ENCODE results near the gene SEC16A.

Gene SEC16A

DNA sequence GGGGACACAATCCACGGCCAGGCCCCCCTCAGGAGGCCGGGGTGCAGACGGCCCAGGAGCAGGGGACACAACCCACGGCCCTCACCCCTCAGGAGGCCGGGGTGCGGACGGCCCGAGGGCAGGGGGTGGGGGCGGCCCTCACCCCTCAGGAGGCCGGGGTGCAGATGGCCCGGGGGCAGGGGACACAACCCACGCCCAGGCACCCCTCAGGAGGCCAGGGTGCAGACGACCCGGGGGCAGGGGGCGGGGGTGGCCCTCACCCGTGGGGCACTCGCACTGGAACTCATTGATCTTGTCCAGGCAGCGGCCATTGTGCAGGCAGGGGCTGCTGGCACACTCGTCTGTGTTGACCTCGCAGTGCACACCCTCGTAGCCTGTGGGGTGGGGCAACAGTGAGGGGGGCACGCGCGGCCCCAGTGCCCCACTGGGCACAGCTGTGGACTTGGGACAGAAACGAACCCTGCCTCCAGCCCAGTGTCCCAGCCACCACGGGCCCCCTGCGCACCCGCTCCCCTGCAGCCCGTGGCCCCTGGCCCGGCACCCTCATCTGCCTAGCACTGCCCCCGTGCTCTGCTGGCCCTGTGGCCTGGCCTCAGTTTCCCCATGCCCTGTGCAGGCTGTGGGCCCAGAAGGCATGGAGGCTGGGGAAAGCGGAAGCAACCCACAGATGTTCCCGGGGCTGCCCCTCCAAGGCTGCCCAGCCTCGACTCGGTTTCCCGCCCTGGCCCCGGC lies 34.3 kb upstream of the SEC16A start:
- DNase-seq: no peak

DNA sequence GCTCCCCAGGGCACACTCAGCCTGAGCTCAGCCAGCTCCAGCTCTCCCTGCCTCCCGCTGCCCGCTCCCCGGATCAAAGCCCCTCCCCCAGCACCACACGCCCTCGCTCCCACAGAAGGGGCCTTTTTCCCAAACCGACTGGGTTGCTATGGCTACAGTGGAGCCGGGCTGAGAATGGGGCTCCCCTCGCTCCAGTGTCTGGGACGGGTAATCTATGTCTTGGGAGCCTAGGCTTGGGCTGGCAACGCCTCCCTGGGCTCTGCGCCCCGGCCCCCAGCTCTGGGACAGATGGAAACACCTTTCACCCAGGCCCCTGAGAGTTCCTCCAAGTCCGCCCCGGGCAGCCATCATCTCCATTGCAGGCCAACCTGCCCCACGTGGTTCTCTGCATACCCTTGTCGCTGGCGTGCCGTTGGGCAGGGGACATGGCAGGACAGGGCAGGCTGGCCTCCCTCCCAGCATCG lies 33.4 kb upstream of the SEC16A start:
- no peak for DNase-seq

DNA sequence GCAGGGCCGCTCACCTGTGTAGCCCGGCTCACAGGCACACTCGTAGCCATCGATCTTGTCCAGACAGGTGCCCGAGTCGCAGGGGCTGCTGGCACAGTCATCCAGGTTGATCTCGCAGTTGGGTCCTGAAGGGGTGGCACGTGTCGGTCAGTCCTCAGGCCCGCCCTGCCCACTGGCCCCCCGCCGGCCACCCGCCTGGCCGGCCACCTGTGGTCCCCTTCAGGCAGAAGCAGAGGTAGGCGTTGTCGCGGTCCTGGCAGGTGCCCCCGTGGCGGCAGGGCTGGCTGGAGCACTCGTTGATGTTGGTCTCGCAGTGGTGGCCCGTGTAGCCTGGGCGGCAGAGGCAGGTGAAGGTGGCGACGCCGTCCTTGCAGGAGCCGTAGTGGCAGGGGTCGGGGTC lies 32.4 kb upstream of the SEC16A start:
- DNase-seq: no peak

DNA sequence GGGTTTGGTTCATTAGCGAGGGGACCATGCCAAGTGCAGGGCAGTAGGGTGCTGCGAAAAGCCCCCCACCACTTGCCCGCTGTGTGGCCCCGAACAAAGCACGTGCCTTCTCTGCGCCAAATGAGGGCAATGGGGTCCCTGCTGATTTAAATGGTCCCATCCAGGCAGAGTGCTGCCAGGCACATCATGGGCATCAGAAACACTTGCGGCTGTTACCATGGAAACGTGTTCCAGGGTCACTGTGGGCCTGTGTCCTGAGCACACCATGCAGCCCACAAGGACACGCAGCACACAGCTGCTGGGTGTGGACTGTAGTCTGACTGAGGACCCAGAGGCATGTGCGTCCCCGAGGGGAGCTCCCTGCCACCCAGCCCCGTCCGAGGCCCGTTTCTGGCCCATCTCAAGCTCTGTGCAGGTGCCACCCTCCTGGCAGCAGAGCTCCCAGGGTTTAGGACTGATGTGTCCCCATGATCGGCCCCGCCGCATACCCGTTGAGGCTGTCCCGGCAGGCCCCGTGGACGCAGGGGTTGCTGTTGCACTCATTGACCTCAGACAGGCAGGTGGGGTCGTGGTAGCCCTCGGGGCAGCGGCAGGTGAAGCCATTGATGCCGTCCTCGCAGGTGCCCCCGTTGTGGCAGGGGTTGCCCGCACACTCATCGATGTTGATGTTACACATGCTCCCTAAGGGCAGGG lies 31.3 kb upstream of the SEC16A start:
- no peak for DNase-seq

DNA sequence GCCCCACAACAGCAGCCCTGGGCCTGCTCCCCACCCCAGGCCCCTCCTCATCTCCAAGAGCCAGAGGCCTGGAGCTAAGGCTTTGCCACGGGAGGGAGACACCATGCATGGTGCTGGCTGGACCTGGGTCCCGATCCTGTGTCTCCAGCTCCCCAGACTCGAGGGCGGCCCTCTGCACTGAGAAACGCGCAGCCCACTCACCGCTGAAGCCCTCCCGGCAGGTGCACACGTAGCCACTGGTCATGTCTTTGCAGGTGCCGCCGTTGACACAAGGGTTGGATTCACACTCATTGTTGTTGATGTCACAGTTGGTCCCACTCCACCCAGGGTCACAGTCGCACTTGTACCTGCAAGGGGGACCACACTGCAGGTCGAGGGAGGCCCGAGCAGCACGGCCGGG lies 30.4 kb upstream of the SEC16A start:
- DNase-seq: no peak

DNA sequence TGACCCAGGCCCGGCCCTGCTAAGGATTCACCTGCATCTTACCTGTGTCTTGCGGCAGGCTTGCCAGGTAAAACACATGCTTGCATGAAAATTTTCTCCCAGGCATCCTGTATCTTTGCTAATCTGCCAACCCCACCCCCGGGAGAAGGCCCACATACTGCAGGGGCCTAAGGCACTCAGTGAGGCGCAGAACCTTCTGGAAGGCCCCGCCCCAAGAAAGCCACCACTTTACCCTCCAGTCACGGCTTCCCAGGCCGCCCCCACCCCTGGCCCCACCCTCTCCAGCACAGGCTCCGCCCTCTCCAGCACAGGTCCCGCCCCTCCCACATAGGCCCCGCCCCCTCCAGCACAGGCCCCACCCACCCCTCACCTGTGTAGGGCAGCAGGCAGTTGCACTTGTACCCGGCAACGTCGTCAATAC lies 29.8 kb upstream of the SEC16A start:
- DNase-seq: no peak

DNA sequence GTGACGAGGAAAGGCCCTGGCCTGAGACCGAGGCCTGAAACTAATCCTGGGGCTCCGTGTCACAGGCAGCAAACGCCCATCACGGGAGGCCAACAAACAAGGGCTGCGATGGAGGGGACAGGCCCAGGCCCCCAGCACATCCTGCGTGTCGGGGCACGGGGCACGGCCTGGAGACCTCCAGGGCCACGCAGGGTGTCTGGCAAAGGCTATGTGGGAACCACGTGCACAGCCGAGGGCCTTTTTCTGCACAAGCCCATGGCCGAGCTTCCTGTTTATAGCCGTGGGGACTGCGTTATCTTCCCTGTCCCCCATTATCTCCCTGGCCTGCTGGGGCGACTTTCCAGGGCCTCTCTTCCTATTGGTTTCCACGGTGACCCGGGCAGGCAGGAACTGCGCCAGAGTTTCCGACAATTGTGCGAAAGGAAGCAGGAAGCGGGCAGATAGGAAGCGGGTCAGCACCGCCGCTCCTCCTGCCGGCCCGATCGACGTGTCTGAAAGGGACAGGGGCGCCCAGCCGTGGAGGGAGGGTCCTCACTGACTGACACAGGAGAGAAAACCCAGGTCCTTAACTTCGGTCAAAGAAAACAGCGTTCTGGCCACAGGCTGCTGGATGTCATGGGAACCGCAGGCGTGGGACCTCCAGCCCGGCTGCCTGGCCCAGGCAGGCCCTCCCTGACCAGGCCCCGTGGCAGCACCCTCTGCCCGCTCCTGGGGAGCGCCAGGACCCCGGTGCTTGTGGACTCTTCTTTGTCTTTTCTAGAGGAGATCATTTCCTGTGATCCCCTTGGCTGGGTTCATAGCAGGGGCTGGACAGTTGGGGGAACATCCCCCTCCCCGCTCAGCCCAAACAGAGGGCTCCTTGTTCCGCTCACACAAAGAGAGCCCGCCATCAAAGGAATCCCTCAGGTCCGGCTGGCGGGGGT lies 29.1 kb upstream of the SEC16A start:
- DNase-seq: no peak

DNA sequence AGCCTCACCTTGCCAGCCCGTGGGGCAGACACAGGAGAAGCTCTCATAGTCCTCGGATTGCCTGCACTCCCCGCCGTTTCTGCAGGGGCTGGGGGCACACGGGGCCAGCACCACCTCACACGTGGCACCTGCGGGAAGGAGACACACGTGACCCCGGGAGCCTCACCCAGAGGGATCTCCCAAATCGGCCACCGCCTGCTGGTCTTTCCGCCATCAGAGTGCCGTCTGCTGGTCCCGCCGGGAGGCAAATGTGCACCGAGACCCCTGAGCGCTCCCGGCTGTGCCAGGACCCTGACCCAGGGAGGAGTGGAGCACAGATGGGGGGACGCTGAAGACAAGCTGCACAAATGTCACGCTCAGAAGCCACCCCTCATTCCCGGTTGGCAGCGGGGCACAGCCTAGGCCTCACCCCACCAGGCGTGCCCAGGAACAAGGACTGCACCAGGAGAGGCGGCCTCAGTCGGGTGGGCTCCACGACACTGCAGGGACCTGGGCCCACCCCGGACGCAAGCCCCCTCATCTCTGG lies 28.4 kb upstream of the SEC16A start:
- no peak for DNase-seq

DNA sequence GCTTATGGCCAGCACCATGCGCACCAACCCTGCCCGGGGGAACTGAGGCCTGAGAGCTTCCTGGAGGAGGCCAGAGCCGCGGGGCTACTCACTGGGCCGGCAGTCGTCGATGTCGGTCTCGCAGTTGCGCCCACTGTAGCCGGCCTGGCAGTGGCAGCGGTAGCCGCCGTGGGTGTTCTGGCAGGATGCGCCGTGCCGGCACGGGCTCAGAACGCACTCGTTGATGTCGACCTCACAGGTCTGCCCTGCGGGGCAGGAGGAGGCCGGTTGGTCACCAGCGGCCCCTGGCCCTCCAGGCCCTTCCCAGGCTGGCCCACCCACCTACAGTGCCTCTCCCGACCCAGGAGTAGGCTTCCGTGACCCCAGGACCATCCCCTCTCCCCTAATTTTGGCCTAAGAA lies 27.7 kb upstream of the SEC16A start:
- DNase-seq: no peak

DNA sequence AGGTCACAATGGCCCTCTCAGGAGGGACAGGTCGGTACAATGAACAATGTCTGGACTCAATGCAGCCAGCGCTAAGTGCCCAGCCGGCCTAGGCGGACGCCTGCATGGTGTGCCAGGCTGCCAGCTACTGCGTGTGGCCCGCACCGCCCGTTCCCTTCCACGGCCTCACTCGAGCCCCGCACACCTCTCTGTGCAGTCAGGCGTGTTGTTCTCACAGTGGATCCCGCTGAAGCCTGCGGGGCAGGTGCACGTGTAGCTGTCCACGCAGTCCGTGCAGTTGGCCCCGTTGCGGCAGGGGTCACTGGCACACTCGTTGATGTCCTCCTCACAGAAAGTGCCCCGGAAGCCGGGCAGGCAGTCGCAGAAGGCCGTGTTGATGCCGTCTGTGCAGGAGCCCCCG lies 26.7 kb upstream of the SEC16A start:
- no peak for DNase-seq

DNA sequence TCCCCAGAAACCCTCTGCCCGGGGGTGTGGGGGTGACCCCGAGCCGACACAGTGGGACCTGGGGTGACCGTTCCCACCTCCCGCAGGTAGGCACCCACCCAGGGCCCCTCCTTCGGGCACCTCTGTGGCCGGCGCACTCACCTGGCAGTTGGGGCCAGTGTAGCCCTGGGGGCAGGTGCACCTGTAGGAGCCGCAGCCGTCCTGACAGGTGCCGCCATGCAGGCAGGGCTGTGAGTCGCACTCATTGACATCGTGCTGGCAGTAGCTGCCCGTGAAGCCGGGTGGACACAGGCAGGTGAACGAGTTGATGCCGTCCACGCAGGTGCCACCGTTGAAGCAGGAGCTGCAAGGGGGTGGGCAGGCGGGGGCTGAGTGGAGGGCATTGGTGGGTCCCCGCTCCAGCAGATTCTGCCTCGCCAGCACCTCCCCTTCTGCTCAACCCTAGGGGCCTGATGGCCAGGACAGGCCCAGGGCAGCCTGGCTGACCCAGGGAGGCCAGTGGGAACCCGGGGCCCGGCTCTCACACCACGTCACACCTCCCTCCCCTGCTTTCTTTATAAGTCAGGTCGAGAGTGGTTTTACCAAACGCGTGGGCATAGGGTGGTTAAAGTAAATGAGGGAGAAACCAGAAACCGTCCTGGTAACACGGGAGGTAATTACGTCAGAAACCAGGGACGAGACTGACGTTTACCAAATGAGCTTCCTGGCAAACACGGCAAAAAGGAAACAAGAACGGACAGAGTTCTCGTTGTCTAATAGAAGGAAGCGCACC lies 26.1 kb upstream of the SEC16A start:
- no peak for DNase-seq

DNA sequence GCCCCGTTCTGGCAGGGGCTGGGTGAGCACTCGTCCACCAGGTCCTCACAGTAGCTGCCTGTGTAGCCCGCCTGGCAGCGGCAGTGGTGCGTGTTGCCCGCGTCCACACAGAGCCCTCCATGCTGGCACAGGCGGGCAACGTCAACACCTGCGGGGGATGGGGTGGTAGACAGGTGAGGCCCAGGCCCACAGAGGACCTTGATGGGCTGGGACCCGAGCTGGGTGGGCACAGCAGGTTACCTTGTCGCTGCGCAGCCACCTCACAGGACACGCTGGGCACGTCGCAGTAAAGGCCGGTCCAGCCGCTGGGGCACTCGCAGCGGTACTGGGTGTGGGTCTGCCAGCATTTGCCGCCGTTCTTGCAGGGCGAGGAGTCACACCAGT lies 25.1 kb upstream of the SEC16A start:
- DNase-seq: no peak

DNA sequence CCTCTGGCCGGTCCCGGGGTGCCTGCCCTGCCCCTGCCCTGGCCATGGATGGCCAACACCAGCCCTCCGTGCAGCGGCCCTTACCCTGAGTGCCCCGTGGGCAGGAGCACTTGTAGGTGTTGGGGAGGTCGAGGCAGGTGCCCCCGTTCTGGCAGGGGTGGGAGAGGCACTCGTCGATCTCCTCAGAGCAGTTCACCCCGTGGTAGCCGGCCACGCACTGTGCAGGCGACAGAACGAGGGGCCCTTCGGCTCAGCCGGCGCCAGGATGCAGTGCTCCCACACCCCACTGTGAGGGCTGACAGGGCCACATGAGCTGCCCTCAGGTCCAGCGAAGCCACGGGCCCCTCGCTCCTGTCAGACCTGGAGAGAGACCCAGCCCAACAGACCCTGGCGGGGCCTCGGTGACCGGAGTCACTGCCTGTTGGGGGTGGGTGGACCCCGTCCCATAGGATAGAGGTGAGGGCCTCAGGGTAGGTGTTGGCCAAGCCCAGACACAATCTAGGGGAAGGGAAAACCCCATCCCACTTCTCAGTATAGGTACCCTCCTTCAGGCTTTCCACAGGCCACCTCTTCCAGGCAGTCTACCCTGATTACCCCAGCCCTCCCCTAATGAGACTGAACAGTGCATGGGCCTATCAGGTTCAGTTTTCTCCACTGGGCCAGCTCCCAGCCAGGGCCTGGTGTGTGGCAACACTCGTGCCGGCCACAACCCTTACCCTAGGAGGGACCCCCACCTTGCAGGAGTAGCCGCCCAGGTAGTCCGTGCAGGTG lies 24.6 kb upstream of the SEC16A start:
- no peak for DNase-seq

DNA sequence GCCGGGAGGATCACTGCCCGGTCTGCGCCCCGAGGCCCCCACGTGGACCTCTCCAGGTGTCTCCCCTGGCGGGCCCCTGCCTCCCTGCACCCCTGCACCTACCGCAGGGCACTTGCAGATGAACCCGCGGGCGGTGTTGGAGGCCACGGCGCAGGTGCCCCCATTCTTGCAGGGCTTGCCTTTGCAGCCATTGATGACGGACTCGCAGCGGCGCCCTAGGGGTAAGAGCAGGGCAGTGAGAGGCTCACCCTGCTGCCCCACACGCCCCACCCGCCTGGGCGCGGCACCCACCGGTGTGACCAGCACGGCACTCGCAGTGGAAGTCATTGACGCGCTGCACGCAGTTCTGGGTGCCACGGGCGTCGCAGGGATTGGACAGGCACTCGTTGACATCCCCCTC lies 23.6 kb upstream of the SEC16A start:
- DNase-seq: no peak

DNA sequence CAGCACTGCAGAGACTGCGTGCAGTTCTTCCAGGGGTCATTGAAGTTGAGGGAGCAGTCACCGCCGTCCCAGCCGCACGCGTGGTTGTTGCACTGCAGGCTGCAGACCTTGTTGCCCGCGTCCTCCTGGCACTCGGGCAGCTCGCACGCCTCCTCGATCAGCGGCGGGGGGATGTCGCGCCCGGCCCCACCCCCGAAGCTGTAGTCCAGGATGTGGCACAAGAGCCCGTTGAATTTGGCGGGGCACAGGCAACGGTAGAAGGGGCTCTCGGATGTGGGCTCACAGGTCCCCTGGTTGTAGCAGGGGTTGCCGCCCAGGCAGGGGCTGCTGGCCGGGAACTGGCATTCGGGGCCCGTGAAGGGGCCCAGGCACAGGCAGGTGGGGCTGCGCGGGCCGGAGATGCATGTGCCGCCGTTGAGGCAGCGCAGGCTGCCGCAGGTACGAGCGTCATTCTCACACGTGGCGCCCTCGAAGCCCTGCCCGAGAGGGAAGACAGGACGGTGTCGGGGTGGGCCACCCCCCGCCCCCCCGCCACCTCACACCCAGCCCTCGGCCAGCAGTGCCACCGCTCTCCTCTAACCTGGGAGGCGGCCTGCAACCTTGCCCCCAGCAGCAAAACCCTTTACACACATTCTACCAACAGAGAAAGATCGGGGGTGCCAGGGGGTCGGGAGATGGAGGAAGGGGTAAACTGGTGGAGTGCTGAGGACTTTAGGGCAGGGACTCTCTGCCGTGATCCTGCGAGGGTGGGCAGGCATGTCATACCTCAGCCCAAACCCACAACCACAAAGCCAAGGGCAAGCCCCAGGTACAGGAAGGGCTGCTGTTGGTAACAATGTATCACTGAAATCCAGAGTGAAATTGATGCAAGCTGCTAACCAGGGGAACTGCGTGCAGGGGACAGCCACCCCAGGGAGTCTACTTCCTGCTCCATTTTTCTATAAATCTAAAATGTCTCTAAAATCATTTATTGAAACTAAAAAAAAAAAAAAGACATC lies 22.9 kb upstream of the SEC16A start:
- DNase-seq: no peak

DNA sequence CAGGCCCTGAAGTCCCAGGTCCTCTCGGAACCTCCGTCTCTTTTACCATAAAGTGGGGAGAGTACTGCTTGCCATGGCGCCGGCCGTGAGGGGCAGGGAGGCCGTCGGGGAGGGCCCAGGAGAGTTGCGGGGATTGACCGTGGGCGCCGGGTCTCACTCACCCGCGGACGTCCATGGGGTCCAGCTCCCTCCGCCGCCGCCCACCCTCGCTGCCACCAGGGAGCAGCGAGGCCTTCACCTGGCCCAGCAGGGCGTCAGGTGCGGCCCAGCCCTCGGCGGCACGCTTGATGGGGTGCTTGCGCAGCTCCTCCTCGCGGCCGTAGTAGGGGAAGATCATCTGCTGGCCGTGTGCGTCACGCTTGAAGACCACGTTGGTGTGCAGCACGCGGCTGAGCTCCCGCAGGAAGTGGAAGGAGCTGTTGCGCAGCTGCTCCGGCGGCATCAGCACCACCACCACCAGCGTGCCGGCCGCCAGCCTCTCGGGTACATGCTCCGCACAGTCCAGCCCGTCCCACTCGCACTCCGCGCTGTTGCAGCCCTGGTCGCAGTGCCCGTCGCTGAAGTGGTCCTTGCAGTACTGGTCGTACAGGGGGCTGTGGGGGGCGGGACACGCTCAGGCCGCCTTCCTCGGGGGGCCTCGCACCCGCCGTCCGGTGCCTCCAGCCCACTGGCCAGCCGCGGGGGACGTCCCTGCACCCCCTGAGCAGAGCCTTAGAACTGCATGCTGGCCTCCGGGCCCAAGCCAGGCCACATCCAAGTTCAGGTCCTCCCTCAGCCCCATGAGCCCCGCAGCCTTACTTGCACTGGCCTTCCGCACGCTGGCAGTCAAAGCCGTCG lies 21.9 kb upstream of the SEC16A start:
- no peak for DNase-seq

DNA sequence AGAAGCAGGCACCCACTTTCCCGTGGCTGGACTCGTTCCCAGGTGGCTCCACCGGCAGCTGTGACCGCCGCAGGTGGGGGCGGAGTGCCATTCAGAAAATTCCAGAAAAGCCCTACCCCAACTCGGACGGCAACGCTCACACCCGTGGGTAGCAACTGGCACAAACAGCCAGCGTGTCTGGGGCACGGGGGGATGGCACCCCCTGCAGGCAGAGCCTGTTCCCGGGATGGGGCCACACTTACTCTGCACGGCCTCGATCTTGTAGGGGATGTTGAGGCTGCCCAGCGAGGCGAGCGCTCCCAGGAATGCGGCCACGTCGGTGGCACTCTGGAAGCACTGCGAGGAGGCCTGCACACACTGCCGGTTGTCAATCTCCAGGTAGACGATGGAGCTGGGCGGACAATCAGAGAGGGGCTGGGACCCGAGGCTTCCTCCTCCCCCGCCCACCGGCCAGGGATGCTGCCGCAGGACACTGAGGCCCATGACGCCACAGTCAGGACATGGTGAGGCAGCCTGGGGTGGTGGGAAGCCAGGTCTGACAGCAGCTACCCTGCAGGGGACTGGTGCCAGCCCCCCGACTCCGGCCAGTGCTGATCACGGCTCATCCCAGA lies 20.2 kb upstream of the SEC16A start:
- DNase-seq: no peak

DNA sequence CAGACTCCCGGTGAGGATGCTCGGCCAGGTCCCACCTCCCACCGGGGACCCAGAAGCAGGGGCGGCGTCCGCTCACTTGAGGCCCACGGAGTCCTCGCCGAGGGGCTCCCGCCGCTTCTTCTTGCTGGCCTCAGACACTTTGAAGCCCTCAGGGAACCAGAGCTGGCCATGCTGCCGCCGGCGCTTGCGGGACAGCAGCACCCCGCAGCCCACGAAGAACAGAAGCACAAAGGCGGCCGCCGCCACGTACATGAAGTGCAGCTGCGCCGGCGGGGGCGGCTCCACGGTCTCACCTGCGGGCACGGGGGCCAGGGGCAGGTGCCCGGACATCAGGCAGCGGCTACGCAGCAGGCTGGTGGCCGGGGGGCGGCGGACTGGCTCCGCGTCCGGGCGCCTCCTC lies 19.4 kb upstream of the SEC16A start:
- no peak for DNase-seq

DNA sequence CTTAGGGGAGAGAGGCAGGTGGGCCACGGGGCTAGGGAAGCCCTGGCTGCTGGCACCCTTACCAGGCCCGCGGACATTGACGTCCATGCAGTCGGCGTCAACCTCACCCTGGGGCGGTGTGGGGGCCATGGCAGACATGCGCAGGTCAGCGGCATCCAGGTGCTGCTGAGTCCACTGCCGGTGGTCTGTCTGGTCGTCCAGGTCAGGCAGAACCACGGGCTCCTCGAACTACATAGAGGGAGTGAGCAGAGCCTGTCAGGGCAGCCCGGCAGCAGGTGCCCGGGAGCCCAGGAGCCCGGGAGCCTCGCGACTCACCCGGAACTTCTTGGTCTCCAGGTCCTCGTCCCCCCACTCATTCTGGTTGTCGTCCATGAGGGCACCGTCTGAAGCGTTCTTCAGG lies 18.8 kb upstream of the SEC16A start:
- DNase-seq: no peak

Data from NCI-H187 treated with DMSO at 0.1 percent for 48 hours (cell line).